NCI-H460 (cell line): ENCODE data around the gene LAMC2. TPM values are rescaled to one million over a fixed set of nuclear protein-coding genes. Genes with fewer than 3 reads are reported as not detected.
A peak's percentile ranks its signal among the peaks of the same experiment; 100 is the strongest.
"Not testable (repeated sequence)": the region's sequence is repeated elsewhere in the genome, so short reads cannot be mapped to it uniquely, and the experiment has no call there.

ENCODE experiments used
- DNase-seq: peaks from one replicate; pipeline ENCODE4 v3.0.0-alpha.2; 2016; ENCODE audit warnings: low read depth; ENCODE audit errors: extremely low read depth
- total RNA-seq: library from RNA; depleted of rRNA; stranded (reverse); fragments of >200 nt; shearing (Covaris generic); gene quantifications from 2 replicates; pipeline ENCODE4 v1.2.3, GENCODE V29; 2014

The LAMC2 gene
- total RNA-seq, 1 experiment from 2014 or later, result 2.1 TPM

DNA sequence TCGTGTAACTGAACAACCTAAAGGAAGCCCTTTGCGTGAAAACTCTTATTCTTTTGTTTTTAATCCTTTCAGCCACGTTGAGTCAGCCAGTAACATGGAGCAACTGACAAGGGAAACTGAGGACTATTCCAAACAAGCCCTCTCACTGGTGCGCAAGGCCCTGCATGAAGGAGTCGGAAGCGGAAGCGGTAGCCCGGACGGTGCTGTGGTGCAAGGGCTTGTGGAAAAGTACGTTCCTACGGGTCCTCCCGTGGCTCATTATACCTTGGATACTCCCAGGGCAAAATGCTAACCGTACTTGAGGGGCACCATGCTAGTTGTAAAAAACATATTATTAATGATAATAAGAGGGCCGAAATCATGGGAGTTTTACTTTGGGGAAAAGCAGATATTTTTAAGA lies 49.4 kb downstream of the LAMC2 start:
- DNase-seq, result peak; percentile 33

- no peak for DNase-seq
Observed at GRCh38 chr1:183236158-183236725, 50.2 kb downstream of the LAMC2 start.

- no peak for DNase-seq
Observed at GRCh38 chr1:183237046-183237445, 51.0 kb downstream of the LAMC2 start.

DNA sequence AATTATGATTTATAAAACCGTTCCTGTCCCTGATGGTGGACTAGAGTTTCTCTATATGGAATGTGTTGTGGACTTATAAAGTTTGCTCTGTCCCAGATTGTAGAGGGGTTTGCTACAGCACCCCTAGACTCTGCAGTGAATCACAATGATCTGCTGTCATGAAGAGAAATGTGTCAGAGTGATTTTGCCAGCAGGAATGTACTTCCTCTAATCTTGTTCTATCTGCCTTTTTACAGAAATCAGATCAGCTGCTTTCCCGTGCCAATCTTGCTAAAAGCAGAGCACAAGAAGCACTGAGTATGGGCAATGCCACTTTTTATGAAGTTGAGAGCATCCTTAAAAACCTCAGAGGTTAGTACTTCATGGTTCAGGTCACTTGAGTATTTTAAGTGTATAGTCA lies 52.0 kb downstream of the LAMC2 start:
- DNase-seq, result no peak

DNA sequence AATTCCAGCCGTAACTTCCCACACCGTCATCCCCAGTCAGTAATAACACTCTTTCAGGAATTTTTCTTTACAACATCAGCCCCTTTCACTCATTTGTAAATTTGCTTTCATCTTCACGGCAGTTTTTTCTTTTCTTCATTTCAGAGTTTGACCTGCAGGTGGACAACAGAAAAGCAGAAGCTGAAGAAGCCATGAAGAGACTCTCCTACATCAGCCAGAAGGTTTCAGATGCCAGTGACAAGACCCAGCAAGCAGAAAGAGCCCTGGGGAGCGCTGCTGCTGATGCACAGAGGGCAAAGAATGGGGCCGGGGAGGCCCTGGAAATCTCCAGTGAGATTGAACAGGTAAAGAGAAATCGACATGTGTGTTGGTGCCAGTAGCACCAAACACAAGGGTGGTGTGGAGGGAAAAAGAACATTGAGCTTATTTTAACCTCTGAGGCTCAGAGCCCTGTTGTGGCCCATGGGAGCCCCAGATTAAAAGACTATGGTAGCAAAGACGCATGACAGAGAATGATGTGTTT lies 53.2 kb downstream of the LAMC2 start:
- DNase-seq, result no peak

DNA sequence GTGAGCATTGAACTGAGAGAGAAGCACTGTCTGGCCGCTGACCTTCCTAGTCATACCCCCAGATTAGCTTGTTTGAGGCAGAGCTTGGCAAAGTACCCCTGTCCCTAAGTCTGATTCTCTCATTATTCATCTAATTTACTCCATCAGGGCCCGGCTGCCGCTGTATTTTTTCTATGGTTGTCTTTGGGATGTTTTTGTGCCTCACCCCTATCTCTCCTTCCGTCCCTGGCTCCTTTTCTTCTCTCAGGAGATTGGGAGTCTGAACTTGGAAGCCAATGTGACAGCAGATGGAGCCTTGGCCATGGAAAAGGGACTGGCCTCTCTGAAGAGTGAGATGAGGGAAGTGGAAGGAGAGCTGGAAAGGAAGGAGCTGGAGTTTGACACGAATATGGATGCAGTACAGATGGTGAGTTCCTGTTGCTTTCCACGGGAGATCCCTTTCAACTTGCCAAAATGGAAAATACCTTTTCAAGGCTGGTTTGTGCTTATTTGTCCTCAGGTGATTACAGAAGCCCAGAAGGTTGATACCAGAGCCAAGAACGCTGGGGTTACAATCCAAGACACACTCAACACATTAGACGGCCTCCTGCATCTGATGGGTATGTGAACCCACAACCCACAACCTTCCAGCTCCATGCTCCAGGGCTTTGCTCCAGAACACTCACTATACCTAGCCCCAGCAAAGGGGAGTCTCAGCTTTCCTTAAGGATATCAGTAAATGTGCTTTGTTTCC lies 53.9 kb downstream of the LAMC2 start:
- no peak for DNase-seq

DNA sequence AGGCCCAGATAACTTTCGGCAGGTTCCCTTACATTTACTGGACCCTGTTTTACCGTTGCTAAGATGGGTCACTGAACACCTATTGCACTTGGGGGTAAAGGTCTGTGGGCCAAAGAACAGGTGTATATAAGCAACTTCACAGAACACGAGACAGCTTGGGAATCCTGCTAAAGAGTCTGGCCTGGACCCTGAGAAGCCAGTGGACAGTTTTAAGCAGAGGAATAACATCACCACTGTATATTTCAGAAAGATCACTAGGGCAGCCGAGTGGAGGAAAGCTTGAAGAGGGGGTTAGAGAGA lies 54.4 kb downstream of the LAMC2 start:
- DNase-seq, result no peak

GRCh38 chr1:183240853-183241252 lies 54.8 kb downstream of the LAMC2 start:
- DNase-seq, result not testable (repeated sequence)

GRCh38 chr1:183241471-183241870 lies 55.4 kb downstream of the LAMC2 start:
- no peak for DNase-seq

DNA sequence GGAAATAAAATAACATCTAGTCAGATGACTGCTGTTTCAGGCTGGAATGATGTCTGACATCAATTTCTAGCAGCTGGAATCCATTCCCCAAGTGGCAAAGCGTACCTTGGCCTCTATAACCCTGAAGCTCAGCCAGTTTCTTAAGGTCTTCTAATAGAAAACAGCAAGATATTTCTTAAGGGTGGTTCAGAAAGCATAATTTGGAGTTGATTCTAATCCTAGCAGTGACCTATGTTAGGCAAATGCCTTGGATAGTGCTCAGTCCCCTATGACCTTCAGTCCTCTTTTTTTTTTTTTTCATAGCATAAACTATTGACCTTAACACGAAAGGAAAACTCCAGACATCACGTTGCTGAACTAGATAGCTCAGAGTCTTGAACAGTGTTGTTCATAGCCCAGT lies 56.5 kb downstream of the LAMC2 start:
- no peak for DNase-seq

GRCh38 chr1:183243161-183244050 lies 57.3 kb downstream of the LAMC2 start:
- DNase-seq, result no peak

- peak; percentile 25 for DNase-seq
Observed at GRCh38 chr1:183244466-183244865, 58.4 kb downstream of the LAMC2 start.

- DNase-seq, result no peak
Observed at GRCh38 chr1:183245357-183245756, 59.3 kb downstream of the LAMC2 start.

DNA sequence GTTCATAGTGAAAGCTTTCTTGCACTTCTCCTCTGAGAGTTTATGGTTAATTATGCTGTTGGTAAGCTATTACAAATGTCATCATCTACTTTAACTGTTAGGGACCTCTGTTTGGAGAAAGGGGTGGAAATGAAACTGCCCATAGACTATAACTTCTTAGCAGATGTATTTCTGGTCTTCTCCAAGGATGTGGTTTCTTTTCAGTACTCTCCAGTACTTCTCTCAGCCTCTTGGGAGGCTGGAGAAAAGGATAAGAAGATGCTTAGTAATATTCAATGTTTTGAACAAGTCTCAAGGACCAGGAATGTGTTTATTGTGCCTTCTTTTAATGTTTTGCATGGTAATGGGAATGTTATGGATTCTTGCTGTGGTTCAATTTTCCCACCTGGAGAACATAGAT lies 60.4 kb downstream of the LAMC2 start:
- DNase-seq, result no peak

DNA sequence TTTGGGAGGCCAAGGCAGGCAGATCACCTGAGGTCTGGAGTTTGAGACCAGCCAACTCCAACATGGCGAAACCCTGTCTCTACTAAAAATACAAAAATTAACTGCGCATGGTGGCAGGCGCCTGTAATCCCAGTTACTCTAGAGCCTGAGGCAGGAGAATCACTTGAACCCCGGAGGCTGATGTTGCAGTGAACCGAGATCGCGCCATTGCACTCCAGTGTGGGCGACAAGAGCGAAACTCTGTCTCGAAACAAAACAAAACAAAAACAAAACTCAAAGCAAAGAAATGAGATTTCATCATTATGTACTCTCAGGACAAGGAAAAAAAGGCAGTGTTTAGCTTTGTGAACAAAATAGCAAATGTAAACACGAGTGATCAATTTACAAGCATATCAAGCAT lies 61.0 kb downstream of the LAMC2 start:
- no peak for DNase-seq

- no peak for DNase-seq
Observed at GRCh38 chr1:183247484-183247883, 61.4 kb downstream of the LAMC2 start.

GRCh38 chr1:183247931-183248330 lies 61.9 kb downstream of the LAMC2 start:
- no peak for DNase-seq

DNA sequence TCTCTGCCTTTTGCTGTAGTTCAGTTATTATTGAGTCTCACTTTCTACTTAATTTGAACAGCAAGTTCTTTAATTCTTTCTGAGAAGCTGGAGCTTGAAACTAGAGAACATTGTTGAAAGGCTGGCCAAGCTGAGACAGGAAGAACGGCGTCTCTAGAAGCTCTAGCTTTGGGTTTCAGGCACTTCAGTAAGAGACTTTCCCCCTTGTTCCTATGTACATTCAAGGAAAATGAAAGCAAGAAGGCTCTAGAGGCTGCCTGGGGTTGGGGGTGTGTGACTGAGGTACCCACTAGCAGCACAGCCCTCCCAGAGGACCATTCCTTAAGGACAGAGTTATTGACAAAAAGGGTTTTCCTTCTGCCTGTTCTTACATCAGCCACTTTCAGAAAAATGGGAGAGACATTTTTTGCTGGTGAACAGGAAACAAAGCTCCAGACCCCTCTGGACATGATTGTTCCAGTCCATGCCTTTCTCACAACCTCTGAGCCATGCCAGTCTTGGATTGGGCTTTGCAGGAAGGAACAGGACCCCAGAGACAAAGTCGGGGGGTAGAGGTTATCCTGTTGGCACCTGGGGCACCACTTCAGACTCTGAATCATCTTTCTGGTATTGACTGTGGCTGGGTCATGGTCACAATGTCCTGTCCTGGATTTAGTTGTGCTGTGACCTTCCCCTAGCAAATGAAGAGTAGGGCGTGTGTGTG lies 63.1 kb downstream of the LAMC2 start:
- no peak for DNase-seq

DNA sequence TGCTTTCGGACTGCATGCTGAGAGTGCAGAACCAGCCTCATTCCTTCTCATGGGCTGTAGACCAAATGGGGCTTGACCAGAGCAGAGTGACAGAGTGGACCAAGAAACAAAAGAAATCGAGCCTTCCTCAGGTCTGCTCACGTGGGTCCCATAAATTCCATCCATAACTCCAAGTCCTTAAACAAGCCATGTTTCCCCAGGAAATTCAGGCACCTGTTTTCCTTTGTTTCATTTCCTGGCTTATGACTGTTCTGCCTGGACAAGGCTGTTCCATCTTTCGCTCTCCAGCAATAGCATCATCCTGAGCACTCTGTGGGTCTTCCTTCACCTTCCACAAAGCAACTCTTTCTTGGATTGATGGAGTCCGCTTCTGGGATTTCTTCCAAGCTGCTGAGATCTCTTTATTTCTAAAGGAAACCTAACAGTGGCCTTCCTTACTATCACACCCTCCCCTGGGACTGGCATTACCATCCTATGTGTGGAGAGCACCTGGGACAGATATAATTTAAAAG lies 63.9 kb downstream of the LAMC2 start:
- DNase-seq, result no peak

DNA sequence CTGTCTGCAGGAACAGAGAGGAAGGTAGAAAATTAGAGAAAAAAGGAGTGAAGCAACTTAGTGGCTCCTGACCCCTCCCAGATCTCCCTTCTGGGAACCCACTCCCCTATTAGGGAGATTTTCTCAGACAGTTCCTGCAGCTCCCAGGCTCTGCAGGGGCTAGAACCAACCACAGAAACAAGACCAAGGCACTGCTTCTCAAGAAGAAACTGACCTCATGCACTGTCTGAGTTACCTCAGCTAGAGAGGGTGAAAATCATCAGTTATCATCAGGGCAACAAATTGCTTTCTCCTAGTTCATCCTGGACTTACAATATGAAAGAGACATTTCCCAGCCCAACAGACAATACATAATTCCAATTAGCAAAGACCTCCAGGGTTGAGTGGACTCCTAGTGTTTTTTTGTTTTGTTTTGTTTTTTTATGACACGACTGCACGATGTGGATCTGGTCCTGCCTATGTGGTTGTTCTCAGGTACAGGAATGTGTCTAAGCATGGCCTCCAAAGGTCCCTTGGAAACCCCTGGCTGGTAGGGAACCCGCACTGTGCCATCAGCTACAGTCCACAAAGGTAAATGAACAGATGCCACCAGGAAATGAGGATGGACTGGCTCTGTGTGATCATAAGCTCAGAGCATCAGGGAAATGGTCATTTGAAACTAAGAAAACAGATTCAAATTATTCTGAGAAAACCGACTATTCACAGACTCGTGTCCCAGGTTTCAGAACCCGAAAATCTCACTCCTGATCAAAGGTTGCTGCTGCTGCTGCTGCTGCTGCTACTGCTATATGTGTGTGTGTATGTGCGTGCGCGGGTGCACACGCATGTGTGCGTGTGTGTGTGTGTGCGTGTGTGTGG lies 65.3 kb downstream of the LAMC2 start:
- no peak for DNase-seq
